Esophagus muscularis mucosa (tissue), 4 donors: Measurements from ENCODE around the gene INHBB. TPM values are rescaled to one million over a fixed set of nuclear protein-coding genes. Genes with fewer than 3 reads are reported as not detected.

Experiments
- DNase-seq: peaks from one replicate; pipeline ENCODE4 v3.0.0-alpha.2; 2017; ENCODE audit errors: extremely low spot score
- H3K27ac ChIP-seq, 4 donors: fragments of 200-600 bp; sonication (generic); replicated peaks in 1 of 4; 1 replicate in 3 of 4; 2 replicates in 1 of 4; pipeline ENCODE4 v1.5.1; 2016 to 2019; ENCODE audit warnings: mild to moderate bottlenecking in 1 of 4
- H3K27me3 ChIP-seq, 4 donors: fragments of 200-600 bp; sonication (generic); one replicate each; pipeline versions ENCODE4 v1.5.1 to v1.6.0; 2016 to 2019
- H3K36me3 ChIP-seq, 4 donors: fragments of 200-600 bp; sonication (generic); one replicate each; pipeline ENCODE4 v1.5.1; 2016 to 2019
- H3K4me1 ChIP-seq, 4 donors: fragments of 200-600 bp; sonication (generic); one replicate each; pipeline ENCODE4 v1.5.1; 2016 to 2019
- H3K4me3 ChIP-seq, 4 donors: fragments of 200-600 bp; sonication (generic); 1 replicate in 2 of 4; 2 replicates in 2 of 4; pipeline ENCODE4 v1.5.1; 2016 to 2019; ENCODE audit warnings: mild to moderate bottlenecking in 4 of 4, moderate library complexity in 1 of 4
- H3K9me3 ChIP-seq, 4 donors: fragments of 200-600 bp; sonication (generic); 1 replicate in 3 of 4; 2 replicates in 1 of 4; pipeline ENCODE4 v1.5.1; 2016 to 2019
- EP300 ChIP-seq: sonication (generic); formaldehyde crosslinking; IDR thresholded peaks from one replicate; pipeline ENCODE4 v1.6.1; 2017; ENCODE audit warnings: antibody characterized with exemption
- POLR2A ChIP-seq: fragments of 450-650 bp; IDR thresholded peaks from one replicate; pipeline ENCODE4 v1.6.1; 2017; ENCODE audit warnings: antibody characterized with exemption, moderate library complexity, mild to moderate bottlenecking, low read depth
- POLR2AphosphoS5 ChIP-seq, 2 donors: sonication (generic); formaldehyde crosslinking; IDR thresholded peaks; one replicate each; pipeline ENCODE4 v1.6.1; 2017; ENCODE audit warnings: antibody characterized with exemption in 2 of 2
- WGBS: methylation state at CpG from one replicate; pipeline ENCODE4 v1.1.5; 2018; 5-methylcytosine and 5-hydroxymethylcytosine counted together
- intact Hi-C: fragments of 100-400 bp; cut with DNase I; formaldehyde crosslinking; loops from one replicate; pipeline ENCODE4 v1.15.1; 2023
- total RNA-seq, 4 donors: library from RNA; depleted of rRNA; stranded (reverse); fragments of >200 nt; gene quantifications; one replicate each; pipeline versions ENCODE4 v1.1.0 to v1.2.1, GENCODE V29; 2016
- TF ChIP-seq, protein P1 (sequence below), 3 experiments: fragments of 200-600 bp in 2 of 3; fragments of 450-650 bp in 1 of 3; sonication (generic) in 2 of 3; IDR thresholded peaks; one replicate each; pipeline ENCODE4 v1.5.1; 2017 to 2019; ENCODE audit warnings: antibody characterized with exemption in 3 of 3, mild to moderate bottlenecking in 2 of 3, moderate library complexity in 1 of 3

Gene INHBB
- total RNA-seq, 4 donors from 2014 or later, result 1.2 to 13.9 (median 7.2) TPM

DNA sequence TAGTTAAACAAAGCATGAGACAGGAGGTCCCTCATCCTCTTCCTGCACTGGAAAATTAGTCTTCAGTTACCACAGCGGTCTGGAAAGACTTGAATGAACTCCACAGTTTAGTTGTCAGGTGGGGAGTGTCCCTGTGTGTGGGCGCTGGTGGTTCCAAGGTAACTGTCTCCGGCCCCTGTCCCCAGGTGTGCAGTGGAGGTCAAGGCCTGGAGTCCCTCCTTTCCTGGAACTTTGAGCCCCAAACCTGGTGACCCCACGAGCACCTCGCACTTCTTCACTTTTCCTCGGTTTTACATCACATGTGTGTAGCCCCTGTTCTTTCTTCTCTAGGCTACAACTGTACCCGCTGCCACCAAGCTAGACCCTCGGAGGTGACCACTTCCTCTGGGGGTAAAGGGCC lies 28.0 kb upstream of the INHBB start:
- Histone ChIP-seq H3K27ac (no peak overlapping the region), H3K9me3 (no peaks in the 10 kb centered on the region), H3K4me1 (peaks cover 17 to 25% (median 21%) of the 10 kb centered on the region in 4 donors), H3K36me3 (no peaks in the 10 kb centered on the region), H3K4me3 (no peak overlapping the region), H3K27me3 (peaks cover 0 to 4% (median 0%) of the 10 kb centered on the region in 4 donors)
- TF ChIP-seq, protein P1, sequence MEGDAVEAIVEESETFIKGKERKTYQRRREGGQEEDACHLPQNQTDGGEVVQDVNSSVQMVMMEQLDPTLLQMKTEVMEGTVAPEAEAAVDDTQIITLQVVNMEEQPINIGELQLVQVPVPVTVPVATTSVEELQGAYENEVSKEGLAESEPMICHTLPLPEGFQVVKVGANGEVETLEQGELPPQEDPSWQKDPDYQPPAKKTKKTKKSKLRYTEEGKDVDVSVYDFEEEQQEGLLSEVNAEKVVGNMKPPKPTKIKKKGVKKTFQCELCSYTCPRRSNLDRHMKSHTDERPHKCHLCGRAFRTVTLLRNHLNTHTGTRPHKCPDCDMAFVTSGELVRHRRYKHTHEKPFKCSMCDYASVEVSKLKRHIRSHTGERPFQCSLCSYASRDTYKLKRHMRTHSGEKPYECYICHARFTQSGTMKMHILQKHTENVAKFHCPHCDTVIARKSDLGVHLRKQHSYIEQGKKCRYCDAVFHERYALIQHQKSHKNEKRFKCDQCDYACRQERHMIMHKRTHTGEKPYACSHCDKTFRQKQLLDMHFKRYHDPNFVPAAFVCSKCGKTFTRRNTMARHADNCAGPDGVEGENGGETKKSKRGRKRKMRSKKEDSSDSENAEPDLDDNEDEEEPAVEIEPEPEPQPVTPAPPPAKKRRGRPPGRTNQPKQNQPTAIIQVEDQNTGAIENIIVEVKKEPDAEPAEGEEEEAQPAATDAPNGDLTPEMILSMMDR (IDR thresholded peaks at IDR 0.05), result no peak
- no peak for TF ChIP-seq POLR2A
- TF ChIP-seq POLR2AphosphoS5 (IDR thresholded peaks at IDR 0.05), result no peak
- TF ChIP-seq EP300, result no peak
- intact Hi-C loops, result loop anchor here (10.0 kb wide), 3 partner anchors 63 to 213 kb away; partner anchors contain the start of genes RALB and TMEM185B
- WGBS, result 94% methylated on average over 8 of the region's 8 CpGs
- no peak for DNase-seq

DNA sequence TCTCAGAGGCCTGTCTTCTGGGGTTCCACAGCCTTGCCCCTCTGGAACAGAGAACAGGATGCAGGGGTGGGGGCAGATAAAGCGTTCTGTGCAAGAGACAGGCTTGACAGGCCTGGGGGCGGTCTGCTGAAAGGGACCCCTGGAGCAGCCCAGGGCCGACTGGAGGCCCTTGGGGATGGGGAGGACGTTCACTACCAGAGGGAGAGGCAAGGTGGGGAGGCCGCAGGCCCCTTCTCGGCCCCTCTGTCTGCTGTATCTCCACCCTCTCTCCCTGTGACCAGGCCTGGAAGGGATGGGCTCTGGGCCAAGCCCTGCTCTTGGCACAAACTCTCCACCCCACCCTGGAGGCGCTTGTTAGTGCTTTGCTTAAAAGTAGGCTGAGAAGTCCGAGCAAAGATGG lies 27.3 kb upstream of the INHBB start:
- DNase-seq, result no peak
- no peak overlapping the region for H3K4me3 ChIP-seq
- H3K36me3 ChIP-seq, result no peaks in the 10 kb centered on the region
- TF ChIP-seq, protein P1 (IDR thresholded peaks at IDR 0.05), result no peak
- TF ChIP-seq POLR2AphosphoS5 (IDR thresholded peaks at IDR 0.05), result no peak
- TF ChIP-seq EP300, result no peak
- WGBS, result 18% methylated on average over 5 of the region's 8 CpGs
- H3K27me3 ChIP-seq, result peaks cover 0 to 4% (median 0%) of the 10 kb centered on the region in 4 donors
- no peaks in the 10 kb centered on the region for H3K9me3 ChIP-seq
- intact Hi-C loops, result loop anchor here (10.0 kb wide), 3 partner anchors 64 to 214 kb away; partner anchors contain the start of genes RALB and TMEM185B
- H3K27ac ChIP-seq, result no peak overlapping the region
- peaks cover 12 to 21% (median 18%) of the 10 kb centered on the region in 4 donors for H3K4me1 ChIP-seq

DNA sequence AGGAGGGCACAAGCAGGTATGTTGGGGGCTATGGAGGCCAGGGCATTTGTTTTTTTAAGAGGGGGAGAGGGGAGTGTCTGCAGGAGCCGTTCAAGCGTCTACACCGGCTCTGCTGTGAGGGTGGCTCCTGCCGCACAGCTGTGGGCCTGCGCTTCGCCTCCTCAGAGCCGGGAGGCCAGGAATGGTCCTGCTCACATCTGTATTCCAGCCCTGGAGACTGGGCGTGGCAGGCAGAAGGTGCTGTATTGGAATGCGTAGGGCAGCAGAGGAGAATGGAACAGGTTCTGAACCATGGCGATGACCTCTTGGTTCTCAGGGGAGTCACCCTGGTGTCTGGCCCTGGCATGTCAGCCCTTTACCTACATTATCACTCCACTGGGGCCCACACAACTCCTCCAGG lies 26.8 kb upstream of the INHBB start:
- H3K4me3 ChIP-seq, result no peak overlapping the region
- whole genome bisulfite sequencing, result 61% methylated on average over 8 of the region's 10 CpGs
- no peak overlapping the region for H3K27ac ChIP-seq
- no peaks in the 10 kb centered on the region for H3K36me3 ChIP-seq
- DNase-seq, result no peak
- H3K9me3 ChIP-seq, result no peaks in the 10 kb centered on the region
- intact Hi-C loops, result loop anchor here (10.0 kb wide), 3 partner anchors 64 to 214 kb away; partner anchors contain the start of genes RALB and TMEM185B
- TF ChIP-seq POLR2AphosphoS5 (IDR thresholded peaks at IDR 0.05) (no peak), EP300 (no peak), POLR2A (no peak)
- TF ChIP-seq, protein P1 (IDR thresholded peaks at IDR 0.05), result no peak
- H3K4me1 ChIP-seq, result peaks cover 9 to 20% (median 16%) of the 10 kb centered on the region in 4 donors
- H3K27me3 ChIP-seq, result peaks cover 0 to 4% (median 0%) of the 10 kb centered on the region in 4 donors

DNA sequence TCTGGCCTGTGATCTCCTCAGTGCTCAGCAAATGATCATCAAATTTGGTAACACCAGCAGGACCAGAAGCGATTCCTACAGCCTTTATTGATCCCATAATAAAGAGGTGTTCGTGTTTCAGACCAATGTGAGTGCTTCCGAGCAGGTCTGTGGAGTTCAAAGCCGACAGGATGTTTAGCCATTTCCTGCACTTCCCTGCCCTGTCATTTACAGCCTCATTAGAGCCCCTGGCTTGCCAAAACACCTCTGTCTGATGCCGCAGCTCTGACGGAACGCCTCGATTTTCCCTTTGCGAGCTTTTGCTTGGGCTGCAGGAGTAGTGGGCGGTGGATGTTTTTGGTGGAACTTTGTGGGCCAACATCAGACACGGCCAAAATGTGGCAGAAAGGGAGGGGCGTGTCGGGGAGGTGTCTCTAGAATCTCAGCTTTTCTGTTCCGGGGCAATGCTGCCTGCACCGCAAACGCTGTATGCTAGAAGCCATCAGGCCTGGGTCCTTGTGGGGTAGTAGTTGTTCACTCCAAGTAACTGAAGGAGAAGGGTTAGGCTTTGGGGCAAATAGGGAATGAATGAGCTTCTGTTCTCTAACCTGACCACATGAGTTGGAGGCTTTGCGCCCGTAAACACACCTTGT lies 26.1 kb upstream of the INHBB start:
- TF ChIP-seq, protein P1 (IDR thresholded peaks at IDR 0.05), result no peak
- no peak for TF ChIP-seq POLR2A
- no peak for TF ChIP-seq POLR2AphosphoS5 (IDR thresholded peaks at IDR 0.05)
- no peak for TF ChIP-seq EP300

More for the DNA sequence above, 26.1 kb upstream of the INHBB start:
- Histone ChIP-seq H3K27ac (no peak overlapping the region), H3K4me1 (peaks cover 9 to 20% (median 16%) of the 10 kb centered on the region in 4 donors), H3K36me3 (no peaks in the 10 kb centered on the region), H3K27me3 (peaks cover 0 to 4% (median 0%) of the 10 kb centered on the region in 4 donors), H3K4me3 (no peak overlapping the region), H3K9me3 (no peaks in the 10 kb centered on the region)
- intact Hi-C loops, result loop anchor here (10.0 kb wide), 3 partner anchors 65 to 215 kb away; partner anchors contain the start of genes RALB and TMEM185B
- DNase-seq, result no peak
- WGBS, result 74% methylated on average over 18 of the region's 18 CpGs
